ENCODE measurements around the gene GYS1.

Gene GYS1

GRCh38 chr19:48963371-48964204 lies 29.5 kb downstream of the GYS1 start:
- DNase-seq (ENCODE audit: low read depth in 2 of 2) = peak; percentile 42 to 67

- no peak for DNase-seq (ENCODE audit: low read depth in 2 of 2)
Measured at GRCh38 chr19:48962849-48963165, 30.3 kb downstream of the GYS1 start.

DNA sequence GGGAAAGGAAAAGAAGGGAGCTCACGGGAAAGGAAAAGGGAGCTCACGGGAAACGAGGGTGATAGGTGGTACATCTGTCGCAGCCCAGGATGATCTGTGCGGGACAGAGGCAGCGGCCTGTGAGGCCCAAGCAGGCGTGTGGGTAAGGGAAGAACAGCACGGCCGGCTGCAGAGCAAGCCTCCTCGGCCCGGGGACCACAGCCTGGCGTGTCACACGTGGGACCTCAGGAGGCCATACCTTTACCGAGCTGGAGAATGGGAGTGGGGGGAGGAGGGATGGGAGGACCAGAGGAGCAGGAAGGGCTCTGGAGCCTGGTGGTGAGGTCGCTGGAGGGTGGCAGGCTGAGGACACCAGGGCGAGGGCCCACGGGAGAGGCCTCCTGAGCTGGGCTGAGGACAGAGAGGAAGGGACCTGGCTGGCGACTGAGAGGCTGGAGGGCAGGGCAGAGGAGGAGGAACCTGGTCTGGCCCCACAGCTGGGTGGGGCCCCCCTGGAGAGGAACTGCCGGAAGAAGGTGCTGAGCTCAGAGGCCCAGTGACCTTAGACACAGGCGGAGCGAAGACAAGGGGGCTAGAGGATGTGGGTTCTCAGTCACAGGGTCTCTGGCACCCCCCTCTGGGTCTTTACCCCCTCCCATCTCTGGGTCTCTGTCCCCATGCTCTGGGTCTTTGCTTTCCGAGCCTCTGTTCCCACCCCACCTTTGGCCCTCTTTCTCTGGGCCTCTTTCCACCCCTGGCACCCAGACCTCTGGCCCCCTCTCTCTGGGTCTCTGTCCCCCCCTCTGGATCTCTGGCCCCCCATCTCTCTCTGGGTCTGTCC lies 30.9 kb downstream of the GYS1 start:
- DNase-seq (ENCODE audit: low read depth in 2 of 2) = no peak

DNA sequence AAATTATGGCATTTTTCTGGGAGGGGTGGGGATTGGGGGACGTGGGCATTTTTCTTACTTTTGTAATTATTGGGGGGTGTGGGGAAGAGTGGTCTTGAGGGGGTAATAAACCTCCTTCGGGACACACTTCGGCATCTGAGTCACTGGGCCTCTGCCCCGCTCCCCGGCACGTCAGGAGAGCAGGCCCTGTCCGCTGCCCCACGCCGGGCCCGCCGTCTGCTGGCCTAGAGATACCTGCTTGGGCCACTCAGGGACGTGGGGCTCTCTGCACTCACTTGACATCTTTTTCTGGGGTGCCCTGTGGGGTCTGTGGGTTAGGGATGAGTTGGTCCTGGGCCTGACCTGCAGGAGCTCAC lies 31.5 kb downstream of the GYS1 start:
- no peak for DNase-seq (ENCODE audit: low read depth in 2 of 2)

- no peak for DNase-seq (ENCODE audit: low read depth in 2 of 2)
Measured at GRCh38 chr19:48961051-48961649, 32.0 kb downstream of the GYS1 start.

DNA sequence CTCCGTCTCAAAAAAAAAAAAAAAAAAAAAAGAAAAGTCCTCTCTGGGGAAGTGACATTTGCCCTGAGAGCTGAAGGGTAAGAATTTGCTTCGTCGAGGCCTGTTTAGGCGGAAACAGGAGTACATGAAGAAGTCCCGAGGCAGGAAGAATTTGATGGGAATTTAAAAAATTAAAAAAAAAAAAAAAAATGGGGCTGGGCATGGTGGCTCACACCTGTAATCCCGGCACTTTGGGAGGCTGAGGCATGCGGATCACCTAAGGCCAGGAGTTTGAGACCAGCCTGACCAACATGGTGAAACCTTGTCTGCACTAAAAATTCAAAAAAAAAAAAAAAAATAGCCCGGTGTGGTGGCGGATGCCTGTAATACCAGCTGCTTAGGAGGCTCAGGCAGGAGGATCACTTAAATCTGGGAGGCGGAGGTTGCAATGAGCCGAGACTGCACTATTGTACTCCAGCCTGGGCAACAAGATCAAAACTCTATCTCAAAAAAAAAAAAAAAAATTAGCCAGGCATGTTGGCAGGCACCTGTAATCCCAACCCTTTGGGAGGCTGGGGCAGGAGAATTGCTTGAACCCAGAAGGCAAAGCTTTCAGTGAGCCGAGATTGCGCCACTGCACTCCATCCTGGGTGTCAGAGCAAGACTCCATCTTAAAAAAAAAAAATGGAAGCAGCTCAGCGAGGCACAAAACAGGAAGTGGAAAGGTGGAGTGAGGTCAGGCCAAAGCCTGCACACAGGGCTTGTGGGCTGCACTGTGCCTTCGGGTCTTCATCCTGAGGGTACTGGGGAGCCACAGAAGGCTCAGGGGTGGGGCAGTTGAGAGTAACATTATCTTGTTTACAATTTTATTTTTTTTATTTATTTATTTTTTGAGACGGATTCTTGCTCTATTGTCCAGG lies 33.5 kb downstream of the GYS1 start:
- no peak for DNase-seq (ENCODE audit: low read depth in 2 of 2)

DNA sequence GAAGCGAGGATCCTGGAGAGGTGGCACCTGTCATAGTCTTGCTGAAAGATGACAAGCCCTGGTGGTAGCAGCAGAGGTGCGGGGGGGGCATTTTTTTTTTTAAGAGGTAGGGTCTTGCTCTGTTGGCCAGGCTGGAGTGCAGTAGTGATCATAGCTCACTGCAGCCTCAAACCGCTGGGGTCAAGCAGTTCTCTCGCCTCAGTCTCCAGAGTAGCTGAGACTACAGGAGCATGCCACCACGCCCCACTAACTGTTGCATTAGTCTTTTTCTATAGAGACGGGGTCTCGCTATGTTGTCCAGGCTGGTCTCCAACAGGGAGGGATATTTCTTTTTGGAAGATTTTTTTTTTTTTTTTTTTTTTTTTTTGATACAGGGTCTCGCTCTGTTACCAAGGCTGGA lies 35.1 kb downstream of the GYS1 start:
- no peak for DNase-seq (ENCODE audit: low read depth in 2 of 2)

DNA sequence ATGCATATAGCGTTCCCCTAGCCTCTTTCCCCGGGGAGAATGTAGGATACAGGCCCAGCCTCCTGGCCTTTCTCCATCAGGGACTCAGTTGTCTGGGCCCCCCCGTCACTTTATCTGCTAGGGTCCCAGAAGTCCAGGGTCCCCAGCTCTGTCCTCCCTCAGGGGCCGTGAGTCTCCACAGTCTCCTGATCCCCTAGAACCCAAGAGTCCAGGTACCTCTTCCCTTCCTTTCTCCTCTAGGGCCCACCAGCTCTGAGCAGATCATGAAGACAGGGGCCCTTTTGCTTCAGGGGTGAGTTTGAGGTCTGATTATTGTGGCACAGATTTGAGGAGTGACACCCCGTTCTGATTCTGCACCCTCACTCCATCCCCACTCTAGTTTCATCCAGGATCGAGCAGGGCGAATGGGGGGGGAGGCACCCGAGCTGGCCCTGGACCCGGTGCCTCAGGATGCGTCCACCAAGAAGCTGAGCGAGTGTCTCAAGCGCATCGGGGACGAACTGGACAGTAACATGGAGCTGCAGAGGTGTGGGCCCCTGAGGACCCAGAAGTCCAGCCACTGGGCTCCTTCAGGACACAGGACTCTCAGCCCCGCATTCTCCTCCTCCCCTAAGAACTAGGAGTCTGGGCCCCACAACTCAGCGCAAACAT lies 37.7 kb downstream of the GYS1 start:
- DNase-seq (ENCODE audit: low read depth in 2 of 2) = no peak

DNA sequence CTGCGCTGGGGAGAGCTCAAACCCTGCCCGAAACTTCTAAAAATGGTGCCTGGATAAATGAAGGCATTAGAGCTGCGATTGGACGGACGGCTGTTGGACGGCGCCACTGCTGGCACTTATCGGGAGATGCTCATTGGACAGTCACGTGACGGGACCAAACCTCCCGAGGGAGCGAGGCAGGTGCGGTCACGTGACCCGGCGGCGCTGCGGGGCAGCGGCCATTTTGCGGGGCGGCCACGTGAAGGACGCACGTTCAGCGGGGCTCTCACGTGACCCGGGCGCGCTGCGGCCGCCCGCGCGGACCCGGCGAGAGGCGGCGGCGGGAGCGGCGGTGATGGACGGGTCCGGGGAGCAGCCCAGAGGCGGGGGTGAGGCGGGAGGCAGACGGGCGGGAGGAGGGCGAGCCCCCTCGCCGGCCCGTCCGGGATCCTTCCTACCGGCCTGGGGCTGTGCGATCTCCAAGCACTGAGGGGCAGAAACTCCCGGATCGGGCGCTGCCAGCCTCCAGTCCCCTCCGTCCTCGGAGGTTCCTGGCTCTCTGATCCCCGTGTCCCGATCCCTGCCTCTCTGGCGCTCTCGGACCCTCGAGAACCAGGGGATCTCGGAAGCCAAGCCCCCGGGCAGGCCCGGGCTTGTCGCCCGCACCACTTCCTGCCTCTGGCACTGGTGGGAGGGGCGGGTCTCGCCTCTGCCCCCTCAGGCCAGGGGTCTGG lies 38.4 kb downstream of the GYS1 start, which contains the start of gene BAX:
Gene BAX, plus strand, starts transcription at position 281 of the 713 bp plus-strand sequence. Its CDS starts 54 bp downstream, at position 335.
- peak; percentile 80 to 95 for DNase-seq (ENCODE audit: low read depth in 2 of 2)

GRCh38 chr19:48953990-48954594 lies 39.0 kb downstream of the GYS1 start:
- DNase-seq (ENCODE audit: low read depth in 2 of 2) = no peak

- DNase-seq (ENCODE audit: low read depth in 2 of 2) = no peak
Measured at GRCh38 chr19:48953141-48953540, 40.0 kb downstream of the GYS1 start.

- no peak for DNase-seq (ENCODE audit: low read depth in 2 of 2)
Measured at GRCh38 chr19:48950830-48951519, 42.1 kb downstream of the GYS1 start.

- DNase-seq (ENCODE audit: low read depth in 2 of 2) = no peak
Measured at GRCh38 chr19:48950159-48950558, 43.0 kb downstream of the GYS1 start.

DNA sequence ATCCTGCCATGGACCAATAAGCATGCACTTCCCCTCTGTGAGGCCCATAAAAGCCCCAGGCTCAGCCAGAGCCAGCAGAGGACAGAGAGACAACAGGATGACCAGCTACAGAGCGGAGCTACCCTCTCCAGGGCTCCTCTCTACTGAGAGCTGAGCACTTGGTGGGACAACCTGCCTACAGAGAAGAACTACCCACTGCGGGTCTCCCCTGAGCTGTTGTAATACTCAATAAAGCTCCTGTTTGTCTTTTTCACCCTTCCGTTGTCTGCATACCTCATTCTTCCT lies 45.9 kb downstream of the GYS1 start:
- no peak for DNase-seq (ENCODE audit: low read depth in 2 of 2)

GRCh38 chr19:48946463-48947257 lies 46.4 kb downstream of the GYS1 start:
- DNase-seq (ENCODE audit: low read depth in 2 of 2) = no peak

GRCh38 chr19:48945817-48946216 lies 47.3 kb downstream of the GYS1 start:
- DNase-seq (ENCODE audit: low read depth in 2 of 2) = no peak

- DNase-seq (ENCODE audit: low read depth in 2 of 2) = no peak
Measured at GRCh38 chr19:48945415-48945814, 47.7 kb downstream of the GYS1 start.

DNA sequence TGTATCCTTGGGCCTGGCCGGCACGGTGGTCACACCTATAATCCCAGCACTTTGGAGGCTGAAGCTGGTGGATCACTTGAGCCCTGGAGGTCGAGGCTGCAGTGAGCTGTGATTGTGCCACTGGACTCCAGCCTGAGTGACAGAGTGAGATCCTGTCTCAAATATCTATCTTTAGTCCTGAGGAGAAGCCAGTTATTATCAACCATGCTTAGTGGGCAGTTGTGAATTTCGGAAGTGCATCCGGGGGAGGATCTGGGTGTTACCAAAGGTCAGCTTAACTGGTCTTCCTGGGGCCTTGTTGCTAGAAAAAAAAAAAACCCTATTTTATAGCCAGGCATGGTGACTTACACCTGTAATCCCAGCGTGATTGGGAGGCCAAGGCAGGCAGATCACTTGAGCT lies 50.0 kb downstream of the GYS1 start:
- DNase-seq (ENCODE audit: low read depth in 2 of 2) = no peak

DNA sequence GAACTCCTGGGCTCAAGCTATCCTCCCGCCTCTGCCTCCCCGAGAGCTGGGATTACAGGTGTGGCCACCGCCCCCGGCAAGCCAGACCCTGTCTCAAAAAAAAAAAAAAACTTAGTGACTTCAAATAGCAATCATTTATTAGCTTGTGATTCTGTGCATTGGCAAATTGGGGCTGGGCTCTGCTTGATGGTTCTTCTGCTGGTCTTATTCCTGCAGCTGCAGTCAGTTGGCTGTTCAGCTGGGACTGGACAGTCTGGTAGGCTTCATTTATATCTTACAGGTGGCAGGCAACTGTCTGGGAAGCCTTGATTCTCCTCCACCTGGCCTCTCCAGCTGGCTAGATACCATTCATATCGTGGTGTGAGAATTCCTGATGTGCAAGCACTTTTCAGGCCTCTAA lies 52.2 kb downstream of the GYS1 start:
- DNase-seq (ENCODE audit: low read depth in 2 of 2) = no peak
